Stimulated activated CD4-positive, alpha-beta T cell treated with anti-CD3 and anti-CD28 coated beads, Interleukin-12 subunit alpha, Interleukin-12 subunit beta, amount 100 ng/mL, for 24 hours (primary cell): ENCODE results near the gene SLC44A3.

Experiments used
- DNase-seq, 2 experiments: peaks; one replicate each; pipeline ENCODE4 v3.0.0-alpha.2; 2020; ENCODE audit warnings: low read depth in 2 of 2

The SLC44A3 gene

GRCh38 chr1:94801919-94802546 lies 18.1 kb upstream of the SLC44A3 start:
- no peak for DNase-seq

GRCh38 chr1:94803106-94803505 lies 17.1 kb upstream of the SLC44A3 start:
- no peak for DNase-seq

GRCh38 chr1:94803517-94804441 lies 16.4 kb upstream of the SLC44A3 start:
- DNase-seq = no peak

- no peak for DNase-seq
Measured at GRCh38 chr1:94804442-94804837, 15.7 kb upstream of the SLC44A3 start.

GRCh38 chr1:94805912-94806311 lies 14.2 kb upstream of the SLC44A3 start:
- DNase-seq = peak; percentile 14 to 34

DNA sequence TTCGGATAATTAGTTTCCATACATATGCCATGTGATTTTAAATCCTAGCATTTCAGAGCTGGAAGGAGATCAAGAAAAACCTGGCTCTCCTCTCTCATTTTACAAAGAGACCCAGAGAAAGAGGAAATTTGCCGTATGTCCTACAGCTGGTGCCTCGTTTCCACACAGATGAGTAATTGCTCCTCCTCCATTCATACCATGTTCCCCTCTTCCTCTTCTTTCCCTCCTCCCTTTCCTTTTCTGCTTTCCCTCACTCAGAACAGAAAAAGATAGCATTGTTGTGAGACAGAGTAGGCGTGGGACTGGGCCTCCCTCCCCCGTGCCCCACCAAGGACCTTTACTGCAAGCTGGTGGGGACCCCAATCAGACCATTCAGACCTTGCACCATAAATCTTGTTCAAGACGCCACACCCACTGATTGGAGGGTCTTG lies 13.7 kb upstream of the SLC44A3 start:
- no peak for DNase-seq

- DNase-seq = no peak
Measured at GRCh38 chr1:94807742-94808491, 12.2 kb upstream of the SLC44A3 start.

GRCh38 chr1:94808669-94809068 lies 11.5 kb upstream of the SLC44A3 start:
- DNase-seq = no peak

GRCh38 chr1:94812985-94813384 lies 7.2 kb upstream of the SLC44A3 start:
- DNase-seq = no peak

- no peak for DNase-seq
Measured at GRCh38 chr1:94816030-94816429, 4.1 kb upstream of the SLC44A3 start.

DNA sequence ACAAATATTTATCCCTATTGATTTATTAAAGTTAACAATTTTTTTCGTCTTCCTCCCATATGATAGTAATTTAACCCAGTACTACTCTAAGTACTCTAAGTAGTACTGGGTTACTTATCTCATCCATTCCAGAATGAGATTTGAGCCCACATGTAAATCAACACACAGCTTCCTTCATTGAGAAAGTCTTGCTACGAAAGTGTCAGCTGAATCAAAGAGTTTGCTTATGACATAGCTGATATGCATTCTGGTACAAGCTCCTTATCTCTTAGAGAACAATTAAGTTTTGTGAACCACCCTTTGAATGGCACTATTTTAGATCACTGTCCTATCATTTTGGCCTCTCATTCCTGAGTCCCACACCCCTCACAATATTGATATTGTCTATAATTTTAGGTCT lies 2.4 kb upstream of the SLC44A3 start:
- DNase-seq = no peak

GRCh38 chr1:94819238-94819944 lies 766 bp upstream of the SLC44A3 start:
- DNase-seq = no peak

GRCh38 chr1:94820936-94821335 lies 779 bp downstream of the SLC44A3 start:
- DNase-seq = no peak

- DNase-seq = no peak
Measured at GRCh38 chr1:94821636-94822305, 1.6 kb downstream of the SLC44A3 start.

GRCh38 chr1:94823116-94823515 lies 3.0 kb downstream of the SLC44A3 start:
- DNase-seq = no peak

DNA sequence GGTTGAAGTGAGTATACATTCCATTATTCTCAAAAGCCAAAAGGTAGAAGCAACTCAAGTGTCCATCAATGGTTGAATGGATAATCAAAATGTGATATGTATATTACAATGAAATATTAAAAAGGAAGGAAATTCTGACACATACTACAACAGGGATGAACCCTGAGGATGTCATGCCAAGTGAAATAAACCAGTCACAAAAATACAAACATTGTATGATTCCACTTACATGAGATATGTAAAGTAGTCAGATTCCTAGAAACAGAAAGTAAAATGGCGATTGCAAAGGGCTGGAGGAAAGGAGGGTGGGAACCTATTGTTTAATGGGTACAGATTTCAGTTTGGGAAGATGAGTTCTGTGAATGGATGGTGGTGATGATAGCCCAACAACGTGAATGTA lies 5.8 kb downstream of the SLC44A3 start:
- no peak for DNase-seq

DNA sequence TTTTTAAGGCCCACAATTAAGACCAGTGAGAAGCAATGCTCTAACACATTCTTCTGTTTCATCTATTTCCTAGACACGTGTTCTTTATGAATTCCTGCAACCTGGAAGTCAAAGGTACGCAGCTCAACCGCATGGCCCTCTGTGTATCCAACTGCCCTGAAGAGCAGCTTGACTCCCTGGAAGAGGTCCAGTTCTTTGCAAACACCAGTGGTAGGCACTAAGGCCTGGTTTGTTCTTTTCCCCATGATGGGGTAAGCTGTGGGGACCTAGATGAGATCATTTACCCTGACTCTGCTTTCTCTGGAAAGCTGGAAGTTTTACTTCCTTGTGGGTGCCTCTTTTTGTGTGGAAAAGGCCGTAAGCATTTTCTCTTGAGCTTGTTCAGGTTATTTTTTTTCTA lies 7.3 kb downstream of the SLC44A3 start:
- DNase-seq = no peak

- DNase-seq = no peak
Measured at GRCh38 chr1:94828251-94828650, 8.1 kb downstream of the SLC44A3 start.

DNA sequence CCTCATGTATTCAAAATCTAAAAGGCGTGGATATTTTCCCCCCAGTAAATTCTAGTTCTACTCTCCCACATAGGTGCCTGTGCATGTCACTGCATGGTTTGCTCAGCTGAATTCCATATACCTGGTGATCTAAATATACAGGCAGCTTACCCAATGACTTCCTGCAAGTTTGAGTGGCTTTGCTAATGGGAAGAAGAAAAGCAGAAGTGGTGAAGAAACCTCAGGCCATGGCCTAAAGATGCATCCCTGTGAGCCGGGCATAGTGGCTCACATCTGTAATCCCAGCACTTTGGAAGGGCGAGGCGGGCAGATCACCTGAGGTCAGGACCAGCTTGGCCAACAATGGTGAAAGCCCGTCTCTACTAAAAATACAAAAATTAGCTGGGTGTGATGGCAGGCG lies 11.5 kb downstream of the SLC44A3 start:
- no peak for DNase-seq

DNA sequence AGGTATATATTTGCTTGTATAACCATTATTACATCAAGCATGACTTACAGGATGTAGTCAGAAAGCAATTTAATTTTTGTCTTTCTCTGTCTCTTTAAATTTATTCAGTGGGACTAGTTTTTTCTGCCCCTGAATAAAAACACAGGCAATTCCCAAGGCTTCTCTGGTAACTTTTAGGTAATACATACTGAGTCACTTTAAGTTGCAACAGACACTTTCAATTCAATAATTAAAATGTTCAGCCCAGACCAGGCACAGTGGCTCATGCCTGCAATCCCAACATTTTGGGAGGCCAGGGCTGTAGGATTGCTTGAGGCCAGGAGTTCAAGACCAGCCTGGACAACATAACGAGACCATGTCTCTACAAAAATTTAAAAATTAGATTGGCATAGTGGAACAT lies 12.3 kb downstream of the SLC44A3 start:
- no peak for DNase-seq

DNA sequence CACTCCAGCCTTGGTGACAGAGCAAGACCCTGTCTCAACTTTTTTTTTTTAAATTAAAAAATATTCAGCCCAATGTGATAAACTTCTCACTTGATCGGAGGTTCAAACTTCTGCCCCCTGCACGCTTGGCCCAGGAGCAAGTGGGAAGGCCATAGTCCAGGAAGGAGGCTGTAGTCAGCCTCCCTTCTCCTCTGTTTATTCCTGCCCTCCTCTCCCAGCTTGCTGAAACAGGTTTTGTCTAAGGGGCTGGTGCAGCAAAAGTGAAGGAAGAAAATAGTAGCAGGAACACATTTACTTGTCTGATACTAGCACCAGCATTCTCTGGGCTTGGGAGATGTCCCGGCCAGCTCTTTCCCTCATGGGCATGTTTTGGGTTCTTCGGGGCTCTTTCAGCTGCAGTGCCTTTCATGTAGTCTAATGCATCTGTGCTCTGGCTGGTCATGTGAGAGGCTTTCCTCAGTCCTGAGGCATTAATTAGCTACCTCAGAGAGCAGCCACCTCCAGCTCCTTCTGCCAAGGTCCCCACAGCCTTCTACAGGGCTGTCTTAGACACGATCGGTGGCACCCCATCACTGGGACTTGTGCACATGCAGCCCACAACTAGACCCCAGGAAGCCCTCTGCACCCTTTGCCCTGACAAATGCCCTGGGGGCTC lies 12.9 kb downstream of the SLC44A3 start:
- no peak for DNase-seq
